Activated effector memory CD4-positive, alpha-beta T cell treated with anti-CD3 and anti-CD28 coated beads, Interleukin-2, amount 50 U/mL, for 16 hours (primary cell): Measurements from ENCODE around the gene NOS1.
"Not testable (repeated sequence)": the region's sequence is repeated elsewhere in the genome, so short reads cannot be mapped to it uniquely, and the experiment has no call there.

Experiments used
- DNase-seq: peaks from one replicate; pipeline ENCODE4 v3.0.0-alpha.2; 2020

NOS1 gene

GRCh38 chr12:117243488-117243887, 117.9 kb downstream of the NOS1 start:
- no peak for DNase-seq

- no peak for DNase-seq
Measured at GRCh38 chr12:117241697-117242096, 119.7 kb downstream of the NOS1 start.

- no peak for DNase-seq
Measured at GRCh38 chr12:117240081-117240755, 121.2 kb downstream of the NOS1 start.

GRCh38 chr12:117236456-117237001, 124.9 kb downstream of the NOS1 start:
- peak; percentile 90 for DNase-seq

GRCh38 chr12:117235261-117235660, 126.2 kb downstream of the NOS1 start:
- no peak for DNase-seq

- DNase-seq: no peak
Measured at GRCh38 chr12:117234441-117234840, 127.0 kb downstream of the NOS1 start.

GRCh38 chr12:117231750-117232149, 129.7 kb downstream of the NOS1 start:
- DNase-seq: no peak

GRCh38 chr12:117228239-117228638, 133.2 kb downstream of the NOS1 start:
- no peak for DNase-seq

GRCh38 chr12:117227000-117227653, 134.3 kb downstream of the NOS1 start:
- DNase-seq: no peak

GRCh38 chr12:117226505-117226904, 134.9 kb downstream of the NOS1 start:
- no peak for DNase-seq

GRCh38 chr12:117225179-117225578, 136.2 kb downstream of the NOS1 start:
- DNase-seq: no peak

GRCh38 chr12:117220947-117221346, 140.5 kb downstream of the NOS1 start:
- DNase-seq: not testable (repeated sequence)

GRCh38 chr12:117218149-117218548, 143.3 kb downstream of the NOS1 start:
- no peak for DNase-seq

GRCh38 chr12:117216686-117217085, 144.7 kb downstream of the NOS1 start:
- no peak for DNase-seq

GRCh38 chr12:117214797-117215196, 146.6 kb downstream of the NOS1 start:
- DNase-seq: no peak

- no peak for DNase-seq
Measured at GRCh38 chr12:117213295-117213808, 148.1 kb downstream of the NOS1 start.

GRCh38 chr12:117212563-117213190, 148.7 kb downstream of the NOS1 start:
- DNase-seq: peak; percentile 84

- DNase-seq: no peak
Measured at GRCh38 chr12:117210266-117210918, 151.0 kb downstream of the NOS1 start.

- no peak for DNase-seq
Measured at GRCh38 chr12:117209626-117210025, 151.8 kb downstream of the NOS1 start.

GRCh38 chr12:117208811-117209455, 152.5 kb downstream of the NOS1 start:
- DNase-seq: no peak

GRCh38 chr12:117208206-117208605, 153.2 kb downstream of the NOS1 start:
- no peak for DNase-seq

GRCh38 chr12:117207675-117208074, 153.8 kb downstream of the NOS1 start:
- no peak for DNase-seq

GRCh38 chr12:117202556-117202955, 158.9 kb downstream of the NOS1 start:
- peak; percentile 17 for DNase-seq
